Thyroid gland (tissue), 4 donors: Measurements from ENCODE around the gene PROK1.

Experiments
- POLR2A ChIP-seq, 2 donors: fragments of 450-650 bp; IDR thresholded peaks; one replicate each; pipeline ENCODE4 v1.6.1; 2017; ENCODE audit warnings: antibody characterized with exemption in 2 of 2, mild to moderate bottlenecking in 2 of 2, moderate library complexity in 1 of 2
- TF ChIP-seq, protein P1 (sequence below), 6 experiments: fragments of 200-600 bp in 3 of 6; fragments of 450-650 bp in 3 of 6; sonication (generic) in 3 of 6; IDR thresholded peaks; one replicate each; pipeline ENCODE4 v1.5.1; 2016 to 2019; ENCODE audit warnings: antibody characterized with exemption in 6 of 6, mild to moderate bottlenecking in 2 of 6, inconsistent platforms in 1 of 6, moderate library complexity in 1 of 6

DNA sequence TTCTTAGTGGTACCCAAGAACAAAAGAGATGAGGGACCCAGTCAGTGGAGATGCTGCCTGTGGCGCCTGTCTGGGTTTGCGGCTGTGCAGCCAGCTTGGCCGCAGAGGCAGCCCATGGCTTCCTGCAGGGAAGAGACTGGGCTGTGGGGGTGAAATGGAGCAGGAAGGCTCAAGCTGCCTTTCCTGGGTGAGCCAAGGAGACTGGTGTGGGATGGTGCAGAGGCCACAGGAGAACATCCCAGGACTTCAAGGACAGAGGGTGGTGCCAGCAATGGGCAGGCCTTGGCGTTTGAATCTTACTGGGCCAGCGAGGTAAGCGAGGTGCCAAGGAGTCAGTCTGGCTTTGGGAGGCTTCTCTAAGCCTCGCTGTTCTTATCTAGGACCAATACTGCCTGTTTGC, 41.6 kb downstream of the PROK1 start:
- TF ChIP-seq, protein P1, sequence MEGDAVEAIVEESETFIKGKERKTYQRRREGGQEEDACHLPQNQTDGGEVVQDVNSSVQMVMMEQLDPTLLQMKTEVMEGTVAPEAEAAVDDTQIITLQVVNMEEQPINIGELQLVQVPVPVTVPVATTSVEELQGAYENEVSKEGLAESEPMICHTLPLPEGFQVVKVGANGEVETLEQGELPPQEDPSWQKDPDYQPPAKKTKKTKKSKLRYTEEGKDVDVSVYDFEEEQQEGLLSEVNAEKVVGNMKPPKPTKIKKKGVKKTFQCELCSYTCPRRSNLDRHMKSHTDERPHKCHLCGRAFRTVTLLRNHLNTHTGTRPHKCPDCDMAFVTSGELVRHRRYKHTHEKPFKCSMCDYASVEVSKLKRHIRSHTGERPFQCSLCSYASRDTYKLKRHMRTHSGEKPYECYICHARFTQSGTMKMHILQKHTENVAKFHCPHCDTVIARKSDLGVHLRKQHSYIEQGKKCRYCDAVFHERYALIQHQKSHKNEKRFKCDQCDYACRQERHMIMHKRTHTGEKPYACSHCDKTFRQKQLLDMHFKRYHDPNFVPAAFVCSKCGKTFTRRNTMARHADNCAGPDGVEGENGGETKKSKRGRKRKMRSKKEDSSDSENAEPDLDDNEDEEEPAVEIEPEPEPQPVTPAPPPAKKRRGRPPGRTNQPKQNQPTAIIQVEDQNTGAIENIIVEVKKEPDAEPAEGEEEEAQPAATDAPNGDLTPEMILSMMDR (IDR thresholded peaks at IDR 0.05), result no peak
- no peak for TF ChIP-seq POLR2A (IDR thresholded peaks at IDR 0.05)
